HFFc6 (cell line): ENCODE data around the gene MTRF1L. TPM values are rescaled to one million over a fixed set of nuclear protein-coding genes. Genes with fewer than 3 reads are reported as not detected.
A peak's percentile ranks its signal among the peaks of the same experiment; 100 is the strongest.
"Not testable (repeated sequence)": the region's sequence is repeated elsewhere in the genome, so short reads cannot be mapped to it uniquely, and the experiment has no call there.

Source experiments
- DNase-seq: peaks from one replicate; pipeline ENCODE4 v3.0.0-alpha.2; 2018
- H3K27ac Mint-ChIP-seq: 2 replicates; pipeline ENCODE4 v1.8.0; 2020; ENCODE audit warnings: mild to moderate bottlenecking, mixed read lengths
- H3K27me3 Mint-ChIP-seq: 2 replicates; pipeline ENCODE4 v1.8.0; 2021; ENCODE audit warnings: mild to moderate bottlenecking, moderate library complexity, mixed read lengths; ENCODE audit not compliant: insufficient read depth
- H3K36me3 Mint-ChIP-seq: 2 replicates; pipeline ENCODE4 v1.8.0; 2021; ENCODE audit warnings: low read depth, mixed read lengths
- H3K4me1 Mint-ChIP-seq: 2 replicates; pipeline ENCODE4 v1.8.0; 2020; ENCODE audit warnings: low read depth, mixed read lengths
- H3K4me3 Mint-ChIP-seq: 2 replicates; pipeline ENCODE4 v1.8.0; 2020; ENCODE audit warnings: mild to moderate bottlenecking, moderate library complexity, mixed read lengths
- H3K9me3 Mint-ChIP-seq: 2 replicates; pipeline ENCODE4 v1.8.0; 2020; ENCODE audit warnings: mild to moderate bottlenecking, mixed read lengths
- total RNA-seq, 6 experiments: library from RNA; stranded (reverse); fragmentation: NEBNext Ultra II Directional; extraction: Animal tissue kit (Norgen Biotek cat#: 25700); gene quantifications; 2 replicates in 1 of 6; 3 replicates in 5 of 6; pipeline ENCODE4 v1.2.3, GENCODE V29; 2021
- TF ChIP-seq, protein P1 (sequence below): fragments of 200-600 bp; sonication (generic); IDR thresholded peaks from 2 replicates; pipeline ENCODE4 v1.5.0; 2021; ENCODE audit warnings: antibody characterized with exemption, mild to moderate bottlenecking

MTRF1L gene
- total RNA-seq, 6 experiments from 2014 or later = 25.1 to 33.4 (median 28.0) TPM

DNA sequence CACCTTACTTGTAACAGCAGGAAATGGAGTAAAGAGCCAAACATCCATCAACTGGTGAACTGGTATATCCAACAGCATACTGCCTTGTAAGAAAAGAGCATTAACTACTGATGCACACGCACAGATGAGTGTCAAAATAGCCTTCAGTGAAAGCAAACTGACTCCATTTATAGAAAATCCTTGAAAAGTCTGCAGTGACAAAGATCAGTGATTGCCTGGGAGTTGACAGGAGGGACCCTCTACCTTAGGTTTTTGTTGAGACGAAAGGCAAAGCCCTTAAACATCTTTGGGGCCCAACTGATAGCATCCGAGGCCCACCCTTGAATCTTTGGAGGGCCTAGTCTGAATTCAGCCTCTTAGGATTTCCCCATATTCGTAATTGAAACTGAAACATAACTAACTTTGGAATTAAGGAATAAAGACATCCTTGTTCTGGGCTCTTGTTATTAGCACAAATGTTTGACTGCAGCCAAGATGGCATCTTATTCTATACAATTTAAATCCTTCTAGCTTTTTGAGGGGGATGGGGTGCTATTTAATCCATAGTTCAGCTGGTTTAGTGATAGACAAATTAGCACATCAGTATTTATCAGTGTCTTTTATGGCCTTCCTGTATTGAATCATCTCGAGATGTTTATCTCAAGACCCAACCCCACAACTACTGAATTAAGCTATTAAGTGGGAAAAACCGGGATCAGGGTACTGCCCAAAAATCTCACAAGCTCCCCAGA is 32.7 kb downstream of the MTRF1L start:
- DNase-seq = no peak
- H3K27ac Mint-ChIP-seq = no peak overlapping the region
- TF ChIP-seq, protein P1, sequence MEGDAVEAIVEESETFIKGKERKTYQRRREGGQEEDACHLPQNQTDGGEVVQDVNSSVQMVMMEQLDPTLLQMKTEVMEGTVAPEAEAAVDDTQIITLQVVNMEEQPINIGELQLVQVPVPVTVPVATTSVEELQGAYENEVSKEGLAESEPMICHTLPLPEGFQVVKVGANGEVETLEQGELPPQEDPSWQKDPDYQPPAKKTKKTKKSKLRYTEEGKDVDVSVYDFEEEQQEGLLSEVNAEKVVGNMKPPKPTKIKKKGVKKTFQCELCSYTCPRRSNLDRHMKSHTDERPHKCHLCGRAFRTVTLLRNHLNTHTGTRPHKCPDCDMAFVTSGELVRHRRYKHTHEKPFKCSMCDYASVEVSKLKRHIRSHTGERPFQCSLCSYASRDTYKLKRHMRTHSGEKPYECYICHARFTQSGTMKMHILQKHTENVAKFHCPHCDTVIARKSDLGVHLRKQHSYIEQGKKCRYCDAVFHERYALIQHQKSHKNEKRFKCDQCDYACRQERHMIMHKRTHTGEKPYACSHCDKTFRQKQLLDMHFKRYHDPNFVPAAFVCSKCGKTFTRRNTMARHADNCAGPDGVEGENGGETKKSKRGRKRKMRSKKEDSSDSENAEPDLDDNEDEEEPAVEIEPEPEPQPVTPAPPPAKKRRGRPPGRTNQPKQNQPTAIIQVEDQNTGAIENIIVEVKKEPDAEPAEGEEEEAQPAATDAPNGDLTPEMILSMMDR = no peak
- H3K27me3 Mint-ChIP-seq = peaks cover 2% of the 10 kb centered on the region; the same call in 1 of the 2 replicates
- H3K4me1 Mint-ChIP-seq = peaks cover 8% of the 10 kb centered on the region
- H3K36me3 Mint-ChIP-seq = peaks cover 37% of the 10 kb centered on the region
- no peak overlapping the region for H3K4me3 Mint-ChIP-seq
- peaks cover 7% of the 10 kb centered on the region; the same call in 1 of the 2 replicates for H3K9me3 Mint-ChIP-seq

DNA sequence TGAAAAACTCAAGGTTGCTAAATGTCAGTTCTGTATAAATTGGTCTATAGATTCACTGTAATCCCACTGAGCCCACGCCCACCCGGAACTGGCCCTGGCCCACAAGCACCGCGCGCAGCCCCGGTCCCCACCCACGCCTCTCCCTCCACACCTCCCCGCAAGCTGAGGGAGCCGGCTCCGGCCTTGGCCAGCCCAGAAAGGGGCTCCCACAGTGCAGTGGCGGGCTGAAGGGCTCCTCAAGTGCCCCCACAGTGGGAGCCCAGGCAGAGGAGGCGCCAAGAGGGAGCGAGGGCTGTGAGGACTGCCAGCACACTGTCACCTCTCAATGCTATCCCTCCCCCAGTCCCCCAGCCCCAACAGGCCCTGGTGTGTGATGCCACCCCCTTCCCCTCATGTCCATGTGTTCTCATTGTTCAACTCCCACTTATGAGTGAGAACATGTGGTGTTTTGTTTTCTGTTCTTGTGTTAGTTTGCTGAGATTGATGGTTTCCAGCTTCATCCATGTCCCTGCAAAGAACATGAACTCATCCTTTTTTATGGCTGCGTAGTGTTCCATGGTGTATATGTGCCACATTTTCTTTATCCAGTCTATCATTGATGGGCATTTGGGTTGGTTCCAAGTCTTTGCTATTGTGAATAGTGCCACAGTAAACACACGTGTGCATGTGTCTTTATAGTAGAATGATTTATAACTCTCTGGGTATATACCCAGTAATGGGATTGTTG is 36.2 kb downstream of the MTRF1L start:
- H3K27me3 Mint-ChIP-seq, H3K9me3 Mint-ChIP-seq, DNase-seq, H3K27ac Mint-ChIP-seq, H3K4me3 Mint-ChIP-seq, H3K4me1 Mint-ChIP-seq: not testable (repeated sequence)
- H3K36me3 Mint-ChIP-seq = peaks cover 22% of the 10 kb centered on the region; the same call in 1 of the 2 replicates

- TF ChIP-seq, protein P1 = no peak
- Mint-ChIP-seq H3K9me3 (no peaks in the 10 kb centered on the region), H3K4me3 (no peak overlapping the region), H3K27ac (no peak overlapping the region), H3K27me3 (peaks cover 2% of the 10 kb centered on the region; the same call in 1 of the 2 replicates), H3K36me3 (no peaks in the 10 kb centered on the region), H3K4me1 (peaks cover 24% of the 10 kb centered on the region)
- DNase-seq = no peak
Measured at GRCh38 chr6:152959333-152959732, 43.2 kb downstream of the MTRF1L start.

DNA sequence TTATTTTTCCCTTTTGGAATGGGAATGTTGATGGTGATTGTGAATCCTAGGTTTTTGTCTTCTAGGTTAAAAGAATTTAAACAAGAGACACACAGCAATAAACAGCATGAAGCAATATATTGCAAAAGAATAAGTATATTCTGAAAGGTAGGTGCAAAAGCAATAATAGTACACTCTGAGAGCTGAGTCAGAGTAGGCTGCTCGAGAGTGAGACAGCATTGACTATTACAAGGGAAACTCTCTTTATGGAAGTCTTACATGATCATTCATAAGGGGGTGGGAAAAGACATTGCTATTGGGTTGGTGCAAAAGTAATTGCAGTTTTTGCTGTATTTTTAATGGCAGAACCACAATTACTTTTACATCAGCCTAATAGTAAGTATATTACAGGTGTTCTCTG is 44.7 kb downstream of the MTRF1L start:
- TF ChIP-seq, protein P1 = no peak
- H3K4me1 Mint-ChIP-seq = peaks cover 30% of the 10 kb centered on the region
- DNase-seq = no peak
- peaks cover 2% of the 10 kb centered on the region; the same call in 1 of the 2 replicates for H3K27me3 Mint-ChIP-seq
- H3K4me3 Mint-ChIP-seq = no peak overlapping the region
- no peaks in the 10 kb centered on the region for H3K9me3 Mint-ChIP-seq
- H3K27ac Mint-ChIP-seq = no peak overlapping the region
- no peaks in the 10 kb centered on the region for H3K36me3 Mint-ChIP-seq

GRCh38 chr6:152954443-152954842 is 48.1 kb downstream of the MTRF1L start:
- no peak for DNase-seq
- Mint-ChIP-seq H3K4me3 (no peak overlapping the region), H3K9me3 (no peaks in the 10 kb centered on the region), H3K27ac (no peak overlapping the region), H3K36me3 (no peaks in the 10 kb centered on the region), H3K27me3 (no peaks in the 10 kb centered on the region; the same call in 1 of the 2 replicates), H3K4me1 (peaks cover 45% of the 10 kb centered on the region)
- TF ChIP-seq, protein P1 = peak; percentile 31
